PFSK-1 (cell line): ENCODE data around the gene ANKRD33.

ENCODE experiments used
- FOXP2 ChIP-seq: optimal IDR thresholded peaks from 2 replicates; pipeline ENCODE3; 2011; ENCODE audit warnings: borderline replicate concordance, control low read depth, inconsistent platforms; ENCODE audit not compliant: insufficient read depth; ENCODE audit errors: extremely low read length, extremely low read depth
- POLR2AphosphoS5 ChIP-seq: IDR thresholded peaks from 2 replicates; pipeline ENCODE4 v1.6.1; 2012; ENCODE audit warnings: low read depth, mild to moderate bottlenecking, control low read depth, low read length, moderate library complexity
- REST ChIP-seq, 2 experiments: IDR thresholded peaks; 2 replicates each; pipeline versions ENCODE4 v1.6.1 to v1.8.0; 2011 to 2012; ENCODE audit warnings: low read depth in 2 of 2, low read length in 2 of 2, control low read depth in 1 of 2, inconsistent platforms in 1 of 2, mild to moderate bottlenecking in 1 of 2, moderate library complexity in 1 of 2; ENCODE audit not compliant: insufficient read depth in 1 of 2
- SIN3A ChIP-seq: IDR thresholded peaks from 2 replicates; pipeline ENCODE4 v1.6.1; 2012; ENCODE audit warnings: mild to moderate bottlenecking, low read length, moderate library complexity, borderline replicate concordance; ENCODE audit not compliant: insufficient read depth
- TAF1 ChIP-seq: IDR thresholded peaks from 2 replicates; pipeline ENCODE4 v1.6.1; 2012; ENCODE audit warnings: low read length, control low read depth, borderline replicate concordance; ENCODE audit not compliant: insufficient read depth

Gene ANKRD33

GRCh38 chr12:51847643-51848325, 40.1 kb upstream of the ANKRD33 start:
- TF ChIP-seq FOXP2 (no peak), TAF1 (no peak), POLR2AphosphoS5 (no peak)

GRCh38 chr12:51848326-51848727, 39.6 kb upstream of the ANKRD33 start, which contains the start of gene FIGNL2:
TSS of gene FIGNL2 (minus strand) at chr12:51848718. CDS start at chr12:51822413, 26,305 bp downstream.
- TF ChIP-seq REST (IDR thresholded peaks at IDR 0.05; ENCODE audit: insufficient read depth in 1 of 2, low read depth in 2 of 2, low read length in 2 of 2) = no peak
- no peak for TF ChIP-seq TAF1
- TF ChIP-seq SIN3A = no peak

GRCh38 chr12:51848841-51849735, 38.8 kb upstream of the ANKRD33 start:
- TF ChIP-seq SIN3A (no peak), REST (IDR thresholded peaks at IDR 0.05; ENCODE audit: insufficient read depth in 1 of 2, low read depth in 2 of 2, low read length in 2 of 2) (no peak), FOXP2 (no peak), TAF1 (no peak), POLR2AphosphoS5 (no peak)

GRCh38 chr12:51850081-51850964, 37.6 kb upstream of the ANKRD33 start:
- TF ChIP-seq TAF1 (no peak), POLR2AphosphoS5 (no peak), FOXP2 (no peak), SIN3A (no peak), REST (IDR thresholded peaks at IDR 0.05; ENCODE audit: insufficient read depth in 1 of 2, low read depth in 2 of 2, low read length in 2 of 2) (no peak)

- no peak for TF ChIP-seq REST (IDR thresholded peaks at IDR 0.05; ENCODE audit: insufficient read depth in 1 of 2, low read depth in 2 of 2, low read length in 2 of 2)
- no peak for TF ChIP-seq FOXP2
- no peak for TF ChIP-seq TAF1
- no peak for TF ChIP-seq SIN3A
- no peak for TF ChIP-seq POLR2AphosphoS5
These were observed 37.0 kb upstream of the ANKRD33 start for GRCh38 chr12:51850965-51851299.
